Smooth muscle cell (in vitro differentiated cells): Measurements from ENCODE around the gene GPR78. TPM values are rescaled to one million over a fixed set of nuclear protein-coding genes. Genes with fewer than 3 reads are reported as not detected.

Experiments used
- DNase-seq: peaks from one replicate; lab custom pipeline; 2025; ENCODE audit not compliant: unreplicated experiment; lab: John Stamatoyannopoulos, UW
- H2AFZ ChIP-seq: fragments of 200-600 bp; sonication (generic); 2 replicates; pipeline ENCODE4 v1.6.0; 2016; ENCODE audit warnings: antibody characterized with exemption, low read depth, mild to moderate bottlenecking
- H3F3A ChIP-seq: fragments of 200-600 bp; sonication (generic); 2 replicates; pipeline ENCODE4 v1.6.0; 2017; ENCODE audit warnings: antibody characterized with exemption, low read depth
- H3K27ac ChIP-seq: fragments of 200-600 bp; sonication (generic); 2 replicates; pipeline ENCODE4 v1.5.1; 2016; ENCODE audit warnings: low read depth, mild to moderate bottlenecking
- H3K27me3 ChIP-seq: fragments of 200-600 bp; sonication (generic); 2 replicates; pipeline ENCODE4 v1.6.1; 2016; ENCODE audit warnings: low read depth, mild to moderate bottlenecking
- H3K36me3 ChIP-seq: fragments of 200-600 bp; sonication (generic); 2 replicates; pipeline ENCODE4 v1.5.1; 2016; ENCODE audit warnings: low read depth
- H3K4me1 ChIP-seq: fragments of 200-600 bp; sonication (generic); 2 replicates; pipeline ENCODE4 v1.5.1; 2016; ENCODE audit warnings: low read depth
- H3K4me2 ChIP-seq: fragments of 200-600 bp; sonication (generic); 2 replicates; pipeline ENCODE4 v1.6.0; 2016; ENCODE audit warnings: mild to moderate bottlenecking
- H3K4me3 ChIP-seq: fragments of 200-600 bp; sonication (generic); 2 replicates; pipeline ENCODE4 v1.5.1; 2016; ENCODE audit warnings: mild to moderate bottlenecking
- H3K79me2 ChIP-seq: fragments of 200-600 bp; sonication (generic); 2 replicates; pipeline ENCODE4 v1.6.0; 2016; ENCODE audit warnings: low read depth, mild to moderate bottlenecking
- H3K9ac ChIP-seq: fragments of 200-600 bp; sonication (generic); 2 replicates; pipeline ENCODE4 v1.6.0; 2016; ENCODE audit warnings: low read depth
- H3K9me3 ChIP-seq: fragments of 200-600 bp; sonication (generic); replicated peaks from 2 replicates; pipeline ENCODE4 v1.5.1; 2016; ENCODE audit warnings: low read depth
- H4K20me1 ChIP-seq: fragments of 200-600 bp; sonication (generic); 2 replicates; pipeline ENCODE4 v1.6.0; 2016; ENCODE audit warnings: low read depth
- CTCF ChIP-seq: fragments of 200-600 bp; sonication (generic); IDR thresholded peaks from 2 replicates; pipeline ENCODE4 v1.5.1; 2017; ENCODE audit warnings: borderline replicate concordance, mild to moderate bottlenecking, antibody characterized with exemption; ENCODE audit not compliant: insufficient read depth, poor library complexity, severe bottlenecking
- WGBS: methylation state at CpG from one replicate; pipeline ENCODE4 v1.1.7; 2016; ENCODE audit warnings: low lambda C conversion rate; 5-methylcytosine and 5-hydroxymethylcytosine counted together
- polyA plus RNA-seq: library from polyadenylated mRNA; unstranded; fragments of >200 nt; fragmentation: Nextera tagmentation; extraction: Ambion mirVana; gene quantifications from 2 replicates; pipeline ENCODE4 v1.2.1, GENCODE V29; 2016
- total RNA-seq: library from RNA; depleted of rRNA; stranded (reverse); fragments of >200 nt; gene quantifications from 2 replicates; pipeline ENCODE4 v1.2.3, GENCODE V29; 2014

Gene GPR78
- total and polyA plus RNA-seq, 2 experiments from 2014 or later: 0.05 TPM; not detected in 1

- TF ChIP-seq CTCF: no peak
- Histone ChIP-seq H3K79me2 (no peaks in the 10 kb centered on the region), H4K20me1 (no peaks in the 10 kb centered on the region), H3K27ac (peak overlapping the region; percentile 40), H3K9ac (no peak overlapping the region), H3K36me3 (no peaks in the 10 kb centered on the region), H3K4me3 (no peak overlapping the region), H3K4me1 (no peaks in the 10 kb centered on the region), H3F3A (no peaks in the 10 kb centered on the region), H2AFZ (no peak overlapping the region), H3K9me3 (no peaks in the 10 kb centered on the region), H3K27me3 (no peaks in the 10 kb centered on the region), H3K4me2 (no peak overlapping the region)
- 78% methylated on average over 16 of the region's 16 CpGs for WGBS
- DNase-seq: no peak
Measured at GRCh38 chr4:8547912-8548730, 32.1 kb upstream of the GPR78 start.

- H4K20me1 ChIP-seq: no peaks in the 10 kb centered on the region
- no peaks in the 10 kb centered on the region for H3F3A ChIP-seq
- H3K36me3 ChIP-seq: no peaks in the 10 kb centered on the region
- no peaks in the 10 kb centered on the region for H3K27me3 ChIP-seq
- no peak overlapping the region for H3K4me3 ChIP-seq
- no peak for TF ChIP-seq CTCF
- H3K27ac ChIP-seq: no peak overlapping the region
- no peaks in the 10 kb centered on the region for H3K79me2 ChIP-seq
- H3K4me2 ChIP-seq: no peak overlapping the region
- 95% methylated on average over 12 of the region's 14 CpGs for WGBS
- no peaks in the 10 kb centered on the region for H3K4me1 ChIP-seq
- no peak overlapping the region for H3K9ac ChIP-seq
- DNase-seq: no peak
- no peak overlapping the region for H2AFZ ChIP-seq
- H3K9me3 ChIP-seq: no peaks in the 10 kb centered on the region
Measured at GRCh38 chr4:8548731-8549351, 31.4 kb upstream of the GPR78 start.

GRCh38 chr4:8549352-8549931 is 30.8 kb upstream of the GPR78 start:
- no peaks in the 10 kb centered on the region for H3K27me3 ChIP-seq
- H3K9ac ChIP-seq: no peak overlapping the region
- H3K4me2 ChIP-seq: no peak overlapping the region
- TF ChIP-seq CTCF: no peak
- DNase-seq: no peak
- H2AFZ ChIP-seq: no peak overlapping the region
- 94% methylated on average over 11 of the region's 11 CpGs for WGBS
- no peaks in the 10 kb centered on the region for H4K20me1 ChIP-seq
- H3F3A ChIP-seq: no peaks in the 10 kb centered on the region
- no peaks in the 10 kb centered on the region for H3K79me2 ChIP-seq
- no peaks in the 10 kb centered on the region for H3K4me1 ChIP-seq
- H3K36me3 ChIP-seq: no peaks in the 10 kb centered on the region
- H3K27ac ChIP-seq: no peak overlapping the region
- no peaks in the 10 kb centered on the region for H3K9me3 ChIP-seq
- no peak overlapping the region for H3K4me3 ChIP-seq
